GM18951 (cell line): ENCODE data around the gene OPRL1.
"Not testable (repeated sequence)": the region's sequence is repeated elsewhere in the genome, so short reads cannot be mapped to it uniquely, and the experiment has no call there.

Source experiments
- POLR2A ChIP-seq: IDR thresholded peaks from 4 replicates; pipeline ENCODE4 v1.6.1; 2011; ENCODE audit warnings: mild to moderate bottlenecking; ENCODE audit not compliant: insufficient read length, insufficient read depth; ENCODE audit errors: extremely low read depth
- in situ Hi-C: fragments of 300-500 bp; cut with MboI; formaldehyde crosslinking; loops from one replicate; pipeline ENCODE4 v1.12.0; 2022; ENCODE audit warnings: low sequenced_read_pairs, mixed read lengths, inconsistent platforms; ENCODE audit not compliant: unreplicated experiment

Gene OPRL1

GRCh38 chr20:64084685-64085152 is 4.8 kb downstream of the OPRL1 start:
- no peak for TF ChIP-seq POLR2A
- in situ Hi-C loops = no loop called here

- TF ChIP-seq POLR2A = no peak
- in situ Hi-C loops = no loop called here
Measured at GRCh38 chr20:64086801-64087200, 6.9 kb downstream of the OPRL1 start.

DNA sequence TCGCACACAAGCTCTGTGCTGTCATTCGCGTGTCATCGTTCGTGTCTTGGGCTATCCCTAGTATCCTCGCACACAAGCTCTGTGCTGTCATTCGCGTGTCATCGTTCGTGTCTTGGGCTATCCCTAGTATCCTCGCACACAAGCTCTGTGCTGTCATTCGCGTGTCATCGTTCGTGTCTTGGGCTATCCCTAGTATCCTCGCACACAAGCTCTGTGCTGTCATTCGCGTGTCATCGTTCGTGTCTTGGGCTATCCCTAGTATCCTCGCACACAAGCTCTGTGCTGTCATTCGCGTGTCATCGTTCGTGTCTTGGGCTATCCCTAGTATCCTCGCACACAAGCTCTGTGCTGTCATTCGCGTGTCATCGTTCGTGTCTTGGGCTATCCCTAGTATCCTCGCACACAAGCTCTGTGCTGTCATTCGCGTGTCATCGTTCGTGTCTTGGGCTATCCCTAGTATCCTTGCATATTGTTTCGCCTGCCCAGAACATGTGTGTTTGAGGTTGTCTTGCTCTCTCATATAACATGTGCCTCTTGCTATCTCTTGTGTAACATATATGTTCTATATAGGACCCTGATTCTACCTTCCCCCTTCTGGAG is 7.4 kb downstream of the OPRL1 start:
- in situ Hi-C loops = not testable (repeated sequence)

DNA sequence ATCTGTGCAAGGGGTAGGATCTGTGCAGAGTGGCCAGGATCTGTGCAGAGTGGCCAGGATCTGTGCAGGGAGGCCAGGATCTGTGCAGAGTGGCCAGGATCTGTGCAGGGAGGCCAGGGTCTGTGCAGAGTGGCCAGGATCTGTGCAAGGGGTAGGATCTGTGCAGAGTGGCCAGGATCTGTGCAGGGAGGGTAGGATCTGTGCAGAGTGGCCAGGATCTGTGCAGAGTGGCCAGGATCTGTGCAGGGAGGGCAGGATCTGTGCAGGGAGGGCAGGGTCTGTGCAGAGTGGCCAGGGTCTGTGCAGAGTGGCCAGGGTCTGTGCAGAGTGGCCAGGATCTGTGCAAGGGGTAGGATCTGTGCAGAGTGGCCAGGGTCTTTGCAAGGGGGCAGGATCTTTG is 8.7 kb downstream of the OPRL1 start:
- in situ Hi-C loops = not testable (repeated sequence)

DNA sequence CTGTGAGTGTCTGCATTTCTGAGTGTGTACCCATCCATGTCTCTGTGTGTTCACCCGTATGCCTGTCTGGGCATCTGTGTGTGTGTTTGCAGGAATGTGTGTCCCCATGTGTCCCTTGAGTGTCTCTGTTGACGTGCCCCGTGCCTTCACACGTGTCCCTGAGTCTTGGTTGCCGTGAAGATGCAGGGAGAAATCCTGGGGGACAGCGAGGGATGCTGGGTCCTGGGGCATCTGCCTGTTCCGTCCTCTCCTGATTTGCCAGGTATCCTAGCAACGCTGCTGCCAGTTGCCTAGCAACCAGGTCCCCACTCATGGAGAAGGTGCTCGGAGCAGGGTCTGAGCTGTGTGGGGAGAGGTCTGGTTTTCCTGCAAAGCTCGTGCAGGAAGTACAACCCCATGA is 10.3 kb downstream of the OPRL1 start:
- no peak for TF ChIP-seq POLR2A
- in situ Hi-C loops = no loop called here

GRCh38 chr20:64091340-64091739 is 11.5 kb downstream of the OPRL1 start:
- in situ Hi-C loops = no loop called here
- TF ChIP-seq POLR2A = no peak

- TF ChIP-seq POLR2A = no peak
- in situ Hi-C loops = no loop called here
Measured at GRCh38 chr20:64091770-64092169, 11.9 kb downstream of the OPRL1 start.

- TF ChIP-seq POLR2A = no peak
- in situ Hi-C loops = no loop called here
Measured at GRCh38 chr20:64092258-64093012, 12.6 kb downstream of the OPRL1 start.

- no peak for TF ChIP-seq POLR2A
- in situ Hi-C loops = no loop called here
Measured at GRCh38 chr20:64093013-64093503, 13.2 kb downstream of the OPRL1 start.

DNA sequence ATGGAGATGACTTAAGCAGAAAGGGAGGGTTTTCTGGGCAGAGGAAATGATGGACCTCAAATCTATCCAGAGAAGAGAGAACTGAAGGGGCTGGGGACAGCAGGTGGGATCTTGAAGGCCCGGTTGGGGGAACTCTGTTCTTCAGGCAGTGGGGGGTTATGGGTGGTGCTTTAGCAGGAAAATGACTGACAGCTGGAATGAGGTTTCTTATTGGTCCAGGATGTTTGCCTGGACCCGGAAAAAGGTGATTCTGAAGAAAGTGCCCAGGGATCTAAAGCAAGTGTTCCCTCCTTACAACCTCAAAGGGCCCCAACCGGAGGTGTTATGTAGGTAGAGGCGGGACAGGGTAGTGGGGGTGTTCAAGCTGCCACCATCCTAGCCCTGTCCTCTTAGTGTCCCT is 15.6 kb downstream of the OPRL1 start:
- no peak for TF ChIP-seq POLR2A
- in situ Hi-C loops = no loop called here

GRCh38 chr20:64095927-64096326 is 16.0 kb downstream of the OPRL1 start:
- in situ Hi-C loops = no loop called here
- no peak for TF ChIP-seq POLR2A

DNA sequence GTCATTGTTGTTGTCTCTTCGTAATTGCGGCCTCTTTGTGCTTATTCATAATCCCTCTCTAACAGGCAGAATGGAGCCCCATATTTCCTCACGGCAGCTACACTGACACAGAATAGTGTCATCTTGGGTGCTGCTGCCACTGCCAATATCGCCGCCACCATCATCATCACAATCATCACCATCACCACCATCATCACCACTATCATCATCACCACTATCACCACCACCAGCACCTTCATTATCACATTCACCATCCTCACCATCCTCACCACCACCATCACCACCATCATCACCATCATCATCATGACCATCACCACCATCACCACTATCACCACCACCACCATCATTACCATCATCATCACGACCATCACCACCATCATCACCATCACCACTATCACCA is 16.7 kb downstream of the OPRL1 start:
- no peak for TF ChIP-seq POLR2A

DNA sequence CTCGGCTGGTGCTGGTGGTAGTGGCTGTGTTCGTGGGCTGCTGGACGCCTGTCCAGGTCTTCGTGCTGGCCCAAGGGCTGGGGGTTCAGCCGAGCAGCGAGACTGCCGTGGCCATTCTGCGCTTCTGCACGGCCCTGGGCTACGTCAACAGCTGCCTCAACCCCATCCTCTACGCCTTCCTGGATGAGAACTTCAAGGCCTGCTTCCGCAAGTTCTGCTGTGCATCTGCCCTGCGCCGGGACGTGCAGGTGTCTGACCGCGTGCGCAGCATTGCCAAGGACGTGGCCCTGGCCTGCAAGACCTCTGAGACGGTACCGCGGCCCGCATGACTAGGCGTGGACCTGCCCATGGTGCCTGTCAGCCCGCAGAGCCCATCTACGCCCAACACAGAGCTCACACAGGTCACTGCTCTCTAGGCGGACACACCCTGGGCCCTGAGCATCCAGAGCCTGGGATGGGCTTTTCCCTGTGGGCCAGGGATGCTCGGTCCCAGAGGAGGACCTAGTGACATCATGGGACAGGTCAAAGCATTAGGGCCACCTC is 18.7 kb downstream of the OPRL1 start:
- in situ Hi-C loops = no loop called here
- no peak for TF ChIP-seq POLR2A

More for the DNA sequence above, 16.7 kb downstream of the OPRL1 start:
- in situ Hi-C loops = no loop called here

GRCh38 chr20:64099086-64099786 is 19.4 kb downstream of the OPRL1 start:
- TF ChIP-seq POLR2A = no peak
- in situ Hi-C loops = no loop called here
